HK-2 (cell line): Measurements from ENCODE around the gene TAAR8.
"Not testable (repeated sequence)": the region's sequence is repeated elsewhere in the genome, so short reads cannot be mapped to it uniquely, and the experiment has no call there.

Experiments used
- DNase-seq: peaks from one replicate; pipeline ENCODE4 v3.0.0-alpha.2; 2018; ENCODE audit not compliant: unreplicated experiment

The TAAR8 gene, protein sequence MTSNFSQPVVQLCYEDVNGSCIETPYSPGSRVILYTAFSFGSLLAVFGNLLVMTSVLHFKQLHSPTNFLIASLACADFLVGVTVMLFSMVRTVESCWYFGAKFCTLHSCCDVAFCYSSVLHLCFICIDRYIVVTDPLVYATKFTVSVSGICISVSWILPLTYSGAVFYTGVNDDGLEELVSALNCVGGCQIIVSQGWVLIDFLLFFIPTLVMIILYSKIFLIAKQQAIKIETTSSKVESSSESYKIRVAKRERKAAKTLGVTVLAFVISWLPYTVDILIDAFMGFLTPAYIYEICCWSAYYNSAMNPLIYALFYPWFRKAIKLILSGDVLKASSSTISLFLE

GRCh38 chr6:132552372-132552771 lies at the start of gene TAAR8:
Gene TAAR8, plus strand, starts transcription at chr6:132552672. Its CDS starts 21 bp downstream, at chr6:132552693.
- DNase-seq: no peak

DNA sequence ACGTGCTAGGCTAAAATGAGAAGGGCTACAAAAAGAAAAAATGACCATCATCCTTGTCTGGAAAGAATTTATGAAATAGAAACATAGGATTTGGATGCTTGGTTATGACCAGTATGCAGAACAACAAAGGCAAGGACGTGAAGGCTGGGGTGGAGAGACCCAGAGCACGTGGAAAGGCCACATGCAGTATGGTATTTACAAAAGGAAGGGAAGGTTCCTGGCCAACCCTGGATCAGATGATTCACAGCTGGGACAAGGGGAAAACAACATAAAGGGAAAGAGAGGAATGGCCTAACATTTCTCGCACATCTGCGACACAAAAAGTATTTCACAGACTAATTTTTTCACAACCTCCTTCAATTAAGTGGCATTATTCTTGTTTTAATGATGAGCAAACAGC lies 47.7 kb upstream of the TAAR8 start:
- DNase-seq: no peak

- no peak for DNase-seq
Observed at GRCh38 chr6:132505158-132505557, 47.3 kb upstream of the TAAR8 start.

GRCh38 chr6:132506461-132506860 lies 46.0 kb upstream of the TAAR8 start:
- no peak for DNase-seq

- DNase-seq: no peak
Observed at GRCh38 chr6:132506869-132507808, 45.3 kb upstream of the TAAR8 start.

GRCh38 chr6:132511210-132511830 lies 41.2 kb upstream of the TAAR8 start:
- no peak for DNase-seq

DNA sequence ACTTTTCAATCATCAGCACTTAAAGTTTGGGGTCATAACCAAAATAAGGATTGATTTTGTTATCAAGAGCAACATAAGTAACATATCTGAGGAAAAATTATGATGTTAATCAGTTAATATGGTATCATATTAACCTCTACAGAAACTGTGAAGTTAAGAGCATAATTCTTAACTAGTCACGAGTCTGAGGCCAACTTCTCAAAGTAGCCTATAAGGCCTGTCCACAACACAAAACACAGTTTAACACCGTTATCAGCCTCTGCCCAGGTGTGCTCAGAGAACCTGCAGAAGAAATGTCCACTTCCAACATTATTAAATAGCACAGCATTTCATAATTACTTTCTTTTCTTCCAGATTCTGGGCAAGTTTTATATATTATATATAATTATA lies 40.6 kb upstream of the TAAR8 start:
- DNase-seq: no peak

GRCh38 chr6:132512342-132512637 lies 40.2 kb upstream of the TAAR8 start:
- DNase-seq: no peak

- DNase-seq: peak; percentile 90
Observed at GRCh38 chr6:132512638-132513632, 39.5 kb upstream of the TAAR8 start, which contains the start of gene STX7. Gene STX7, minus strand, starts transcription at chr6:132513116. Its CDS starts 9,586 bp downstream, at chr6:132503530.

DNA sequence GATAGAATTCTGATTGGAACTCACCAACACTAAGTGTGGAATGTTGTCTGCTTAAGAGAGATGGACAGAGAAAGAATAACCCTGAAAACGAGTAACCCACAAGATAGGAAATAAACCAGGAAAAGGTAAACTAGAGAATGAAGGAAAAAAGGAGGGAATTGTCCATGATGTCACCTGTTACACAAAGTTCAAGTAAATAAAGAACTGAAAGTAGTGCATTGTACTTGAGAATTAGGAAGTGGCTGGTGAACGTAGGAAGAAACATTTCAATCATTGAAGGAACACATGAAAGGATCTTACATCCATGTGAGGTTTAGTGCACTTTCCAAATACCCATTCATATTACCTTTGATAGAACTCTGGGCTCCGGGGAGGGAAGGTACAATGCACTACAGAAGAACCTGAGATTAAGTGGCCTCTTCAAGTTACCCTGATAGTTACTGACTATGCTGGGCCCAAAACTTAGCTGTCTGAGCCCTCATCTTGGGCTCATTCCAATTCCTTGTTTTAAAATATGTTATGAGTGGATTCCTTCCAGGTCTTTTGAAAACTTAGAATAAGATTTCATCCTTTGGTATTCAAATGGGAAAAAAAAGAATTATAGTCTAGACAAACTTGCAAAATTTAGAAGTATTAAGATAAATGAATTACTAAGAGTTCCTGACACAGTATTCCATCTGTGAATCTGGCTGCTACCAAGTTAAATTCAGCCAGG lies 38.5 kb upstream of the TAAR8 start:
- no peak for DNase-seq

DNA sequence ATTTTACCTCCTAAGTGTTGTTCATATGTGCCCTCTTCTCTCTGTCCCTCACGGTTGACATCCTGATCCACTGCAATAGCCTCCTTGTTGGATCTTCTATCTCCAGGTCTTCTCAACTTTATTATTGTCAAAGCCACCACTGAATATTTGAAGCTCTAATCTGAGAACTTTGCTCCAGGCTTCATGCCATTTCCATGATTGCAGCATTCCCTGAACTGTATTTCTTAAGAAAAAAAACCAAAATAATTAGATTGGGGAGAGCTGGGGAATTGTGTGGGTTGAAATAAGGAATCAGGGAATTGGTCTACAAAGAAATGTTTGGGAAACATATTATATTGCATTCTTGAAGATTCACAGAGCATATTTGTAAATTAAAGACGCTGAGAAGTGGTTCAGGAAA lies 37.1 kb upstream of the TAAR8 start:
- DNase-seq: no peak

DNA sequence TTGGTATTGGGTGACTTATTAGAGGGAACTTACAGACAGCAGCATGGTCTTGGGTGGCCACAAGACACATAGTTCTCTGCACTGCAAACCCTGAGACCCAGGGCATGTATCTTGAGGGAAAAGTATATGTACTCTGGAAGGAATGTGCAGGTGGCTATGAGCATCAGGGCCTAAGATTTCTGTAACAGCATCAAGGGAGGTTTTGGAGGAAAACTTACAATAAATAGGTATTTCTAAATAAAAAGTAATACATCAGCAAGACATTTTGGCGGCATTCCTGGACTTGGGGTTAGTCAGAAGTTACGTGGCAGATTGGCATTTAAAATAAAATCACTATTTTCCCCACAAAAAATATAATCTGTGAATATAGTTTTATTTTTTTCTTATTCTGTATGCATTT lies 31.5 kb upstream of the TAAR8 start:
- no peak for DNase-seq

- DNase-seq: no peak
Observed at GRCh38 chr6:132524646-132525045, 27.8 kb upstream of the TAAR8 start.

DNA sequence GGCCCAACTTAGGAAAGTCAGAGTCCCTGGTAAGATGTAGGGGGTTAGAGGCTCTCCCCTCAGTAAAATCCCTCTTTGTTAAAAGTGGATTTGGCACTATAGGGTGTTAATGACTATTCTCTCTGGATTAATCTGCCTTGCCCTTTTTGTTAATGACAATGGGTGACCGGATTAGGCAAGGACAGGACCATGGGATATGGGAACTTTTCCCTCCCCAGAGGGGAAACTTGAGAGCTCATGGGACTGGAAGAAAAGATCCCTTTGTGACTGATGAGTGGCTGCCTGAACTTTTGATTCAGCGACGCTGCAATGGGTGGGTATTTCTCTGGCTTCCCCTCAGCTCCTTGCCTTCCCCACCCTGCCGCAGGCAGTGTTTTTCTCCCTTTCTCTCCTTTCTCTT lies 26.6 kb upstream of the TAAR8 start:
- no peak for DNase-seq

DNA sequence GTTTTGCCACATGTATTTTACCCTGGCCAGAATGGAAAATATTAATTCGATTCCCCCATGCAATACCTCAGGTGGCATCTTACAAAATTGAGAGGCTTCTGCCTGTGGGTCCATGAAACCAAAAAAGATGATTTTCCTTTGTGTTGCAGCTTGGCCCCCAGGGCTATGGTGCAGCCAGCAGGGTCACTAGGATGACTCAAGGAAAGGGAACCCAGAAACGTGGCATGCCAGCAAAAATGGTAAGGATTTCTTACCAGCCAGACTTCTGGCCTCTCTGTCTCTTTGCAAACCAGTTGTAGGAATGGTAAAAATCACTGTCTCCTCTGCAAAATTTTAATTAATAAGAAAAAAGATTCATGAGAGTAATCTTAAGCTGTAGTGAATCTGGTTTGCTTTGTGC lies 26.0 kb upstream of the TAAR8 start:
- no peak for DNase-seq

DNA sequence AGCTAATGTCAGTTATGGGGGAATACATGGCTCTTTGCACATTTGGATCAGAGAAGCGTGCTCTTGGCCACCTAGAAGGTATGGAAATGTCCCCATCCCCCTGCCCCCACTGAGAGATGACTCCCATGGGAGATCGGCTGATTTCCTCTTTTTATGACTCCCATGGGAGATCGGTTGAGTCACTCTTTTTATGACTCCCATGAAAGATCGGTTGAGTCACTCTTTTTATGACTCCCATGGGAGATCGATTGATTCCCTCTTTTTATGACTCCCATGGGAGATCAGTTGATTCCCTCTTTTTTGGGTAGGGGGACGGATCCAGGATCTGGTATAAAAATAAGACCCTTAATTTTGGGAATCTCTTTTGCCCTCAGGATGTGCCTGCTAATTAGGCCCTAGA lies 24.7 kb upstream of the TAAR8 start:
- no peak for DNase-seq

- DNase-seq: peak; percentile 61
Observed at GRCh38 chr6:132530293-132530974, 22.0 kb upstream of the TAAR8 start.

GRCh38 chr6:132534546-132534945 lies 17.9 kb upstream of the TAAR8 start:
- DNase-seq: not testable (repeated sequence)

GRCh38 chr6:132537145-132537544 lies 15.3 kb upstream of the TAAR8 start:
- DNase-seq: no peak

GRCh38 chr6:132537977-132538376 lies 14.5 kb upstream of the TAAR8 start, which contains the start of gene TAAR9:
Gene TAAR9, plus strand, starts transcription at chr6:132538277. Its CDS starts 13 bp downstream, at chr6:132538290.
- no peak for DNase-seq
